Raji (cell line): ENCODE data around the gene TNPO1.

Experiments used
- POLR2A ChIP-seq: IDR thresholded peaks from 2 replicates; pipeline ENCODE4 v1.6.1; 2011; ENCODE audit warnings: low read depth, low read length, control low read depth; ENCODE audit not compliant: insufficient read depth

Gene TNPO1

GRCh38 chr5:72937517-72938061, 121.1 kb downstream of the TNPO1 start:
- TF ChIP-seq POLR2A: no peak

GRCh38 chr5:72938206-72938605, 121.7 kb downstream of the TNPO1 start:
- TF ChIP-seq POLR2A: no peak

DNA sequence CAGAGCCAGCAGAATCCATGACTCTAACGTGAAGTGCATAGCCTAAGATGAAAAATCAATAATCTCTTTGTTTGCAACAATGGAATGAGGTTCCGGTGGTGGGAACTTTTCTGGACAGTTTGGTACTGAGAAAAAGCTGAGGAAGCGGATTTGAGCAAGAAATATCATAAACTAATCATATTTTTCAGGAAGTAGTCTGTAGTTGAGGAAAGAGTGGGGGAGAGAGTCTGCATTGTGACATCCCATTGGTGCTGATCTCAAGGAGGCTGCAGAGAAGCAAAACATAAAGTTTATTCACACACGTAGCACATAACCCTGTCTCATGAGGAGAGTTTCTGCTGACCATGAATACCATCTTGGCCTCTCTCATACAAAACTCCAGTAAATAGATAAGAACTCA, 123.6 kb downstream of the TNPO1 start:
- no peak for TF ChIP-seq POLR2A

DNA sequence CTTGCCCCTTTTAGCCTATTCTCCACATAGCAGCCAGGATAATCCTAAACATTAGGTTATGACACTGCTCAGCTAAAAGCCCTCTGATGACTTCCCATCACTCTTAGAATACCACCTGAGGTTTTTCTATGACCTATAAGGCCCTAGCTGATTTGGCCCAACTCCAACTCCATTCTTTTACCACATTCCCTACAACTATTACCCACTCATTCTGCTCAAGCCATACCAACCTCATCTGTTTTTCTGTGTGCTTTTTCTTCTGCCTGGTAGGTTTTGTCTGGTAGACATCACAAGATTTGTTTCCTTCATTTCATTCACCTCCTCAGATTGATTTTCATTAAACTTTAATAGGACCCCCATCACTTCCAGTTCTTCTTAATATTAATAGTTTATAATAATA, 126.8 kb downstream of the TNPO1 start:
- TF ChIP-seq POLR2A: no peak

DNA sequence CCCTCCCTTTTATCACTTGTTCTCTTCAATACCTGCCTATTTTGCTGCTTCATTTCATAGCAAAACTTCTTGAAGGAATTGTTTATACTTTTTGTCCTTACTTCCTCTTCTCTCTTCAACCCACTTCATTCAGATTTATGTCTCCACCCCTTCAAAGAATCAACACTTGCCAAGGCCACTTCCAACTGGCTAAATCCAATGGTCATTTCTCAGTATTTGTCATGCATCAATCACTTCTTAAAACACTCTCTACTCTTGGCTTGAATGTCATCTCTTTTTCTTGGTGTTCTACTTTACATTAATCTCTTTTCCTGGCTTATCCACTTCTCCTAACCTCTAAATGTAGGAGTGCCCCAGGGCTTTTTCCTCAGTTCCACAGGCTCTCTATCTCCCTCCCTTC, 131.0 kb downstream of the TNPO1 start:
- no peak for TF ChIP-seq POLR2A

GRCh38 chr5:72949481-72949880, 133.0 kb downstream of the TNPO1 start:
- no peak for TF ChIP-seq POLR2A

GRCh38 chr5:72951671-72952468, 135.4 kb downstream of the TNPO1 start:
- no peak for TF ChIP-seq POLR2A

DNA sequence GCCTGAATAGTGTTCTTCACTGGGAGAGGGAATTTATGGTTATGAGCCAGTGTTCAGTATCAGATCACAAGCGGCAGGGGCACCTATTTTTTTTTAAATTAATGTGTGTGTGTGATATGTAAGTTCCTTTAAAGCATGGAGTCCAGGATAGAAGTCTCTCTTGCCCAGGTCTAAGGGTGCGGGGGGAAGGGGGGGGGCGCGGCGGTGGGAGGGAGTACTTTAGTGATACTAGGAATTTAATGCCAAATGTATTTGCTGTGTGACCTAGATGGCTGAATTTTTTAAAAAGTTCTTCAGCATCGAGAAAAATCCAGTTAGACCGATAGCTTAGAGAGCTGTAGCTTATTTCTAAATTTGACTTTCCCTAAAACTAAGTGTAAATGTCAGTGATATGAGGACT, 137.9 kb downstream of the TNPO1 start:
- no peak for TF ChIP-seq POLR2A

DNA sequence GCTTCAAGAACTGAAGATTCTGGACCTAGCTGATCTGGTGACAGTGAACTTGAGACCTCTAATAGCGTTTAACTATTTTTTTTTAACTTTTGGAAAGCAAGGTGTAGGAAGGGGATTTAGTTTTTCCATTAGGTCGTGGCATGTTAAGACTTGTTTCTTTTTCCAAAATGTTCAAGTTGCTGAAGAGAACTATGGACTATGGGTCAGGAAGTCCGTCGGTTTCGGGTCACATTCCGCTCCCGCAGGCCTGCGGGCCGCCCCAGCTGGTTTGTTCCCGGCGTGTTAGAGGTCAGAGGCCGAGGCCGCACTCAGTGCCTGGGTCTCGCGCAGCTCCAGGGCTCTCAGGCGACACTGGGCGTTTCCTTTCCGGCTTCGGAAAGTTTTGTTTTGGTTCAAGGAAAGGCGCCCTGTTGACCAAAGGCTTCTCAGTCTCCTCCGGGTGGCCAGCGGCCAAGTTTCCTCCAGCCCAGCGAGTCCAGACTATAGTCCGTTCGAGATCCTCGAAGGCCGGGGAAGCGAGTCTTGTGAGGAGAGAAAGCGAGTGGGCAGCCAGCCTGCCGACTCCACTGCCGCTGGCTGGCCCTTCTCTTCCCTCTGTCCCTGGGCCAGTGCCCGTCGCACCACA, 138.8 kb downstream of the TNPO1 start:
- no peak for TF ChIP-seq POLR2A

GRCh38 chr5:72955768-72956323, 139.4 kb downstream of the TNPO1 start, which contains the start of gene FCHO2:
Gene FCHO2 (plus strand): TSS chr5:72956041. CDS start chr5:72956097, 56 bp downstream.
- TF ChIP-seq POLR2A: peak; percentile 47

DNA sequence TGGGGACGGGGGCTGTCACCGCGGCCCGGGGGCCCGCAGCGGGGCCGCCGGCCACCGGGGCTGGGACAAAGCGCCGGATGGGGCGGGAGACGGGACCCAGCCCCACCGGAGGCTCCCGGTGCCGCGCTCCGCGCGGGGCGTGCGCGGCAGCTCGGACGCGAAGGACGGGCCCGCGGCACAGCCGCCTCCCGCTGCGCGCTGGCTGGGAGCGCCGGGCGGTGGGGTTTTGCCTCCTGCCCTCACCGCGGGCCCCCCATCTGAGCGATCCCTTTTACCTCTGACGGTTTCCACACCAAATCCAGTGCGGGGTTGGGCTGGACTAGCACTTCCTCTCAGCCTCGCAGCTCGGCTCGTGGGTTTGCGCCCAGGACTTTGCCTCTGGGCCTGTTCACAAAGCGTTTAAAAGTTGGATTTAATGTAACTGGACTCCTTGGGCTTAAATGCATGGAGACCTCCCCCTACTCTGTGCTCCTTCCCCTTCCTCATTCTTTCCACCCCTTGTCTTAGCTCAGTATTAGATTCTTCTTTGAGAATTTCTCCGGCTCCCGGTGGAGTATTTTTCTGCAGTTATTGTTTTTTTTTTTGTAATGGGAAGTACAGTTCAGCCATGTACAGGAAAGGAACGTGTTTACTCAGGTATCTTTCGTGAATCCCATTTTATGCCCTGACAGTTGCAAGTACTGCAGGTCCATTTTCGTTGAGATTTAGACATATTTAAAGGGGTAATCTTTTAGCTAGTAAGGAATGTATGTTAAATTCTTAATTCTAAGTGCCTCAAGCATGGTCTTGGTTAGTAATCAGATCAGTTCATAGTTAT, 140.1 kb downstream of the TNPO1 start:
- TF ChIP-seq POLR2A: no peak

DNA sequence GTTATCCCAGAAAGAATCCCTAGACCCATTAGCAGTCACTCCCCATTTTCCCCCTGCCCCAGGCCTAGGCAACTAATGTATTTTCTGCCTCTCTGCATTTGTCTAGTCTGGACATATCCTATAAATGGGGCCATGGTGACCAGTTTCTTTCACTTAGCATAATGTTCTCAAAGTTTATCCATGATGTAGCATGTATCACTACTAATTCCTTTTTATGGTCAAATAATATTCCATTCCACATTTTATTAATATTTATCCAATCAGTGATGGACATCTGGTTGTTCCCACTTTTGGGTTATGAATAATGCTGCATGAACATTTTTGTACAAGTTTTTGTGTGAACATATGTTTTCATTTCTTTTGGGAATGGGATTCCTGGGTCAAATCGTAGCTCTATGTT, 140.9 kb downstream of the TNPO1 start:
- no peak for TF ChIP-seq POLR2A

- no peak for TF ChIP-seq POLR2A
Measured at GRCh38 chr5:72959257-72959656, 142.8 kb downstream of the TNPO1 start.
